Cortex of kidney (tissue), 1 donor: ENCODE data around the gene FOXO4.

Experiments used
- DNase-seq: peaks from one replicate; lab custom pipeline; 2025; lab: John Stamatoyannopoulos, UW

The FOXO4 gene

DNA sequence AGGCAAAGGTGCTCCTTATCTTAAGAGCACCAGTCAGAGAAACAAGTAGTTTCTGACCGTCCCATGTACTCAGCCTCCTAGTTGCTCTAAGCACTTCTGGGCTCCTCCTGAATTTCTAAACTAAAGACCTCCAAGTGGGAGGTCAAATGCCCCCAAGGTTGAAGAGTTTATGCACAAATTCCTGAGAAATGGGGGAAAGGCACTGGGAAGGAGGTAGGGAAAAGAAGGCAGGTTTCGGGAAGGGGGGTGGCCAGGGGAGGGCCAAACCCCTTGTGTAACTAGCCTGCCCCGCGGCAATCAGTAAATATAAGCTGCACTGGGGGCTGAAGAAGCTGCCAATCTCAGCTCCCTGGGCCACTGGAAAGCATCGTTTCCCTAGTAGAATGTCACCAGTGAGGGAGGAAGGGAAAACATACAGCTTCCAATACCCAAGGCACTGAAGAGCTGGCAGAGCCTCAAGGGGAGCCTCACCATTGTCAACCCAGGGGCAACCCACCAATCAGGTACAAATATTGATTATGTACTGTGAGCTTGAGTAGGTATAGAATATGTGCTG, 3.4 kb downstream of the FOXO4 start:
- DNase-seq, result no peak

DNA sequence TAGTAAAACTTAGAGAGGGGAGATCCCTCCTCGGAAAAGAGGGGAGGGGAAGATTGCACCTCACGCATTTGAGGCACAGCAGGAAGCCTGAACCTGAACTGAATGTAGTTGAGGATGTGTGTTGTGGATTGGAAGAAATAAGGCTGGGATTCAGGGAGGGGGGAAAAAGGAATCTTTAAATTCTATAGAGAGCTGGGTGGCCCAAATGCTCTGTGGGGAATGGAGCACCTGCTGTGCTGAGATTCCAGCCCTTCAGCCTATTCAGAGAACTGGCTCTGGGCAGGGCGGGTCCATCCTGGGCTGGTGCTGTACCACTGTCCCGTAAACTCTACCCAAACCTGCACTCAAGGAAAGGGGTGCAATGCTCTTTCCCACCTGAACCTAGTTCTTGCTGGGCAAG, 4.1 kb downstream of the FOXO4 start:
- no peak for DNase-seq

DNA sequence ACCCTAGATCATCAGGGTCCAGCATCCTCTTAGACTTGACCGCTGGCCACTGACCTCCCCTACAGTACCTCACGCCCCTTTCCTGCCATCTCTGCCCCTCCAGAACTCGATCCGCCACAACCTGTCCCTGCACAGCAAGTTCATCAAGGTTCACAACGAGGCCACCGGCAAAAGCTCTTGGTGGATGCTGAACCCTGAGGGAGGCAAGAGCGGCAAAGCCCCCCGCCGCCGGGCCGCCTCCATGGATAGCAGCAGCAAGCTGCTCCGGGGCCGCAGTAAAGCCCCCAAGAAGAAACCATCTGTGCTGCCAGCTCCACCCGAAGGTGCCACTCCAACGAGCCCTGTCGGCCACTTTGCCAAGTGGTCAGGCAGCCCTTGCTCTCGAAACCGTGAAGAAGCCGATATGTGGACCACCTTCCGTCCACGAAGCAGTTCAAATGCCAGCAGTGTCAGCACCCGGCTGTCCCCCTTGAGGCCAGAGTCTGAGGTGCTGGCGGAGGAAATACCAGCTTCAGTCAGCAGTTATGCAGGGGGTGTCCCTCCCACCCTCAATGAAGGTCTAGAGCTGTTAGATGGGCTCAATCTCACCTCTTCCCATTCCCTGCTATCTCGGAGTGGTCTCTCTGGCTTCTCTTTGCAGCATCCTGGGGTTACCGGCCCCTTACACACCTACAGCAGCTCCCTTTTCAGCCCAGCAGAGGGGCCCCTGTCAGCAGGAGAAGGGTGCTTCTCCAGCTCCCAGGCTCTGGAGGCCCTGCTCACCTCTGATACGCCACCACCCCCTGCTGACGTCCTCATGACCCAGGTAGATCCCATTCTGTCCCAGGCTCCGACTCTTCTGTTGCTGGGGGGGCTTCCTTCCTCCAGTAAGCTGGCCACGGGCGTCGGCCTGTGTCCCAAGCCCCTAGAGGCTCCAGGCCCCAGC, 5.2 kb downstream of the FOXO4 start:
- no peak for DNase-seq

DNA sequence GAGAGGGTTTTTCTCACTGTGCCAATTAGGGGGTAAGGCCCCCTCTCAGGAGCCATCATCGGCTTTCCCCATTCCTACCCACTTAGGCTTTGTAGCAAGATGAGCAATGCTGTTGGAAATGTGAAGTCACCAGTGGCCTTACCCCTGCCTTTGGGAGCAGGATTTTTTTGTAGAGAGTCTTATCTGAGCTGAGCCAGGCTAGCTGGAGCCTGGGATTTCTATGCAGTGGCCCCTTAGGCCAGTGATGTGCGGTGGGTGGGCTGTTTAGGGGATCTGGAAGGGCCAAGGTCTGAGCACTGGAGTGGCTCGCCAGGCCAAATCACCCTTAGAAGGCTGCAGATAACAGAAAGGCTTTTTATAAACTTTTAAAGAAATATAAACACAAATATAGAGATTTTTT, 6.6 kb downstream of the FOXO4 start:
- DNase-seq, result no peak

DNA sequence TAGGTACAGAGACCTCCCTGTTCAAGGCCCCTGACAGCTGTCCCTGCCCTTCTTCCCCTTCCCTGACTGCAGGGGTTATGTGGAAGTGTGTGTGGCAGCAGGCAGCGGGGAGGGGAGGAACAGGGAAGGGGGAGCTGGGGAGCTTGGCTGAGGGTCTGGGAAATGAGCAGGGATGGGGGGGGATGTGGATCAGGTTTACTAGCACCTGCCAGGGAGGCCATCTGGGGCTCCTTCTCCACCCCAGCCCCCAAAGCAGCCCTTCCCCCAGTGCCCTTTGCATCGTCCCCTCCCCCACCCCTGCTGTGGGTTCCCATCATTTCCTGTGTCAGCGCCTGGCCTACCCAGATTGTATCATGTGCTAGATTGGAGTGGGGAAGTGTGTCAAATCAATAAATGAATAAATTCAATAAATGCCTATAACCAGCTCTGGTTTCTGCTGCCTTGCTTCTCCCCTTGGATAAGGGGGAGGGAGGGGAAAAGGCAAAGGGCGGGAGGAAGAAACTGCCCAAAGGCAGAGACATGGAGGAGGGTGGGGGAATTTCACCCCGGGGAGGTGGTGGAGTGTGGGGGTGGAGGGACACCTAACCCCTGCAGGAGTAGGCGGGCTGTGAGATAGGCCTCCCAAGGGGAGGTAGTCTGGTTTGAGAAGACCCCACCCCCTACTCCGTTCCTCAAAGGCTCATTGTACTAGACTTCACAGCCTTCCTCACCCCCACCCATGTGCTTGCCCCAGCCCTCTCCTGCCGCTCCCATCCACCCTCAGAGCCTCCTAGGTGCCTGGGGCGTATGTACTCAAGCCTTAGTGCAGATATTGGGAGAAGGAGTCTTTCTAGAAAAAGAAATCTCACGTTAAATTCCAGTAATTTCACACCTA, 7.7 kb downstream of the FOXO4 start:
- no peak for DNase-seq

DNA sequence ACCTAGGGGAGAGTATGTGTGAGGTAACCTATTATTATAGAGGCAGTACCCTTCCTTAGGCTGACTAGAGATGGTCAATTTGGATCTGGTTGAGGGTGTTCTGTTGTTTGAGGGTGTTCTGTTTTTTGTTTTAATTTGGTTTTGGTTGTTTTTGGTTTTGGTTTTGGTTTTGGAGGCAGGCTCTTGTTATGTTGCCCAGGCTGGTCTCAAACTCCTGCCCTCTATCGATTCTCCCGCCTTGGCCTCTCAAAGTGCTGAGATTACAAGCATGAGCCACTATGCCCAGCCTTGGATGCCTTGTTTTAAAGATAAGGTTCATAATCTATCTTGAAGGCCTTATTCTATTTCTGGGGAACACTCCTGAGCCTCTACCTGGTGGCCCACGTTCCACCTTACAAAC, 10.0 kb downstream of the FOXO4 start:
- DNase-seq, result no peak

DNA sequence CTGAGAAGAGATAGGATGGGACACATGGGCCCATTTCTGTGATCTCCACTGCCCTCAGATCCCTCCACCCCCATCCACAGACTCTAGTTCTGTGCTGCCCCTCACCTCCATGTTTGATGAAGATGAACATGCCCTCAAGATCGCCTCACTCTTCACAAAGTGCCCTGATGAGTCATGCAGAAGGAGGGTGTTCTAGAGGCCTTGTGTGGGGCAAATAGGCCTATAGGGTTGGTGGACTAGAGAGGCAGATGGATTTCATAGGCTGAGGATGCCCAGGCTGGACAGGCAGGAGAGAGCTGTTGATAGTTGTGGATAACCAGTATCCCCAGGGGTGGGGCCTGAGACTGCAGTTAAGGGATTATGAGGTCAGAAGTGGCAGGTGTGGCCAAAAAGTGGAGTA, 10.8 kb downstream of the FOXO4 start, which contains the start of gene CXorf65:
CXorf65 (minus strand) TSS at position 314 of the 400 bp plus-strand sequence; CDS start at position 130, 184 bp downstream.
- DNase-seq, result no peak

DNA sequence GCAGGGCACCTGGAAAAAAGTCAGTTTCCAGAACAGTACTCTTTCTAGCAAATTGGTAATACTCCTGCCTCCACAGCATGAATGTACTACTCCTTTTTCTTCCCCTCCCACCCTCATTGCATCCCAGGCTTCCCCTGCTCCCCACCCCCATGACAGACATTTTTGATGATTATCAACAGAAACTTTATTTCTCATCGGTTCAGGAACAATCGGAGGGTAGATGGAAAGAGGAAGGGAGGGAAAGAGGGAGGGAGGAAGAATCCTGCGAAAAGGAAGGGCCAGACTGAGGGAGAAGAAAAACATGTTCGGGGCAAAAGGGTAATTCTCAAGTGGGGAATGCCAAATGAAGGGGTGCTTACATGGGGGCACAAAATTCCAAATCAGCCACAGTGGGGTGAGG, 11.6 kb downstream of the FOXO4 start:
- DNase-seq, result no peak

DNA sequence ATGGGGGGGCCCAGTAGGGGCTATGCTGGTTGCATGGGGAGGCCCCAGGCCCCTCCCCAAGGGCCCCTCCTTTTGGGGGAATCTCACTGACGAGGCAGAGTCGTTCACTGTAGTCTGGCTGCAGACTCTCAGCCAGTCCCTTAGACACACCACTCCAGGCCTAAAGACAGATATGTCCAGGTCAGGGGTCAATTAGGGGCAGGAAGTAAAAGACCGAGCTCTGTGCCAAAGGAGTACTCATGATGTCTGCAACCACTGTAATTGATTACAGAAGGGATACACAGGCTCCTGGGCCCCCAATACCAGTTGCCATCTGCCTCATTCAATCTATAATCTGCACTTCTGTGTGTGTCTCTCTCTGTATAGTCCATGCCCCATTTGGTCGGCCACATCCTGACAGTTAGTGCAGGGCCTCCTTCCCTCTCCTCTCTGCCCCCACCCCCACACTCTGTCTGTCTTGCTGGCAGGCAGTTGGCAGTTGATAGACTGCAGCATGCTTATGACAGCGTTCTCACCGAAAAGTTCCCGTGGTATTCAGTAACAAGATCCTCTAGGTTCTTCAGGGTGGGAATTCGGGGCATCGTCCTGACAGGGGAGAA, 12.2 kb downstream of the FOXO4 start:
- DNase-seq, result no peak

DNA sequence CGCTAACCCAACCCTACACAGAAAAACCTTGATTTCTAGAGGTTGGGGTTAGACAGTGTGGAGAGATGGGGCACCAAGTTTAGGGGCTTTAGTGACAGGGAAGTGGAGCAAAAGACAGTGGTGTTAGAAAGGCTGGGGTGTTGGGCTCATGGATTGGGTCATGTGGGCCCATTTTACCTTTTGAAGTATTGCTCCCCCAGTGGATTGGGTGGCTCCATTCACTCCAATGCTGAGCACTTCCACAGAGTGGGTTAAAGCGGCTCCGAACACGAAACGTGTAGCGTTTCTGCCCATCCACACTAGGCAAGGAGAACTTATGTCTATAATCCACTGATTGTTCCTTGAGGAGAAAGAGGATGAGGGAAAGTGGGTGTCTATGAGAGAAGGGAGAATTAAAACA, 13.4 kb downstream of the FOXO4 start:
- DNase-seq, result no peak

DNA sequence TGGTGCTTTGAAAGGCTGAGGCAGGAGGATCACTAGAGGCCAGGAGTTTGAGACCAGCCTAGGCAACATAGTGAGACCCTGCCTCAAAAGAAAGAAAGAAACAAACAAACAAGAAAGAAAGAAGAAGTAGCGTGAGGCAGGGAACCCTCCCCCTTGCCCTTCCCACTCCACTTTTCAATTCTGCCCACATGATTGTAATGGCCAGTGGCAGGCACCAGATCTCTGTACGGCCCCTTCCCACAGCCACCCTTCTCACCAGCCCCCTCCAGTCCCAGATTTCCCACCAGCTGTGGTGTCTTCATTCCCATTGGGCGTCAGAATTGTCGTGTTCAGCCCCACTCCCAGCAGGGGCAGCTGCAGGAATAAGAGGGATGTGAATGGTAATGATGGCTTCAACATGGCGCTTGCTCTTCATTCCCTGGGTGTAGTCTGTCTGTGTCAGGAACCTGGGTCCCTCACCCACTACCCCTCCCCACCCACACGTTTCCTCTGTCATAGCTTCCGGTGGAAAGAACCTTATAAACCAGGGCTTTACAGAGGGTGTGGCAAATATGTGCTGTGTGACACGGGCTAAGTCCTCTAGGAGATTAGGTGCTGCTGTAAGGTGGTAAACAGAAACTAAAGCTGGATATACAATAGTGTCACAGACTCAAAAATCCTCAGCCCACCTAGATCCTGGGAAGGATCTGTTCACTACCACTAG, 15.6 kb downstream of the FOXO4 start, which contains the start of gene IL2RG:
IL2RG (minus strand) TSS at position 437 of the 703 bp plus-strand sequence; CDS start at position 399, 38 bp downstream.
- DNase-seq, result no peak

DNA sequence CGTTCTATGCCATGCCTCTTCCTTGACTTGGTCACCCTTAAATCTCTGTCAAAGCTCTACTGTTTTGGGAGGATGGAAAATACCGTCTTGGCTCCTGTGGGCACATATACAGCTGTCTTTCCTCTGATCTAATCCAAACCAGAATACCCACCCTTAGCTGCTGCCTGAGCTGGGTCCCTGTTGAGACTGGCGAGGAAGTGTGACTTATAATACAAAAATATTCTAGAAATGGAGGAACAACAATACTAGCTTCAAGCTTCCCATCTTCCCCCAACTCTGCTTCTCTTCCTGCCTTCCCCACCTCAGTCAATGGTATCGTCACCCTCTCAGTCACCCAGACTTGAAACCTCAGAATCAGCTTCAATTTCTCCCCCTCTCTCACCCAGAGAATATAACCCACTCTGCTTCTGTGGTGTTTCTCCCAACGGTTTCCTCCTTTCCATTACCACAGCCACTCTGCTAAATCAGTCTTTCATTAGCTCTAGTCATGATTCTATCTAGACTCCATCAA, 16.3 kb downstream of the FOXO4 start:
- DNase-seq, result no peak

DNA sequence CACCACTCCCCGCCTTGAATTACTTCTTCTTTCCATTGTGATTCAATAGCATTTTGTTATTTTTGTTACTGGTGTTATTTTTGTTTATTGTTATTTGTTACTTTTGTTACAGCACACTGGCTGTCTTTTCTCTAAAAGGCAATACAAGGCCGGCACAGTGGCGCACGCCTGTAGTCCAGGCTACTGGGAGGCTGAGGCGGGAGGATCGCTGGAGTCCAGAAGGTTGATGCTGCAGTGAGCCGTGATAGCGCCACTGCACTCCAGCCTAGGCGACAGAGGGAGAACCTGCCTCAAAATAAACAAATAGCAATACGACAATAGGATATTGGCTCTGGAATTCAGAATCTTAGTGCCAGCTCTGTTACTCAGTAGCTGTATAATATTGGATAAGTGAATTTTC, 21.7 kb downstream of the FOXO4 start:
- DNase-seq, result no peak

DNA sequence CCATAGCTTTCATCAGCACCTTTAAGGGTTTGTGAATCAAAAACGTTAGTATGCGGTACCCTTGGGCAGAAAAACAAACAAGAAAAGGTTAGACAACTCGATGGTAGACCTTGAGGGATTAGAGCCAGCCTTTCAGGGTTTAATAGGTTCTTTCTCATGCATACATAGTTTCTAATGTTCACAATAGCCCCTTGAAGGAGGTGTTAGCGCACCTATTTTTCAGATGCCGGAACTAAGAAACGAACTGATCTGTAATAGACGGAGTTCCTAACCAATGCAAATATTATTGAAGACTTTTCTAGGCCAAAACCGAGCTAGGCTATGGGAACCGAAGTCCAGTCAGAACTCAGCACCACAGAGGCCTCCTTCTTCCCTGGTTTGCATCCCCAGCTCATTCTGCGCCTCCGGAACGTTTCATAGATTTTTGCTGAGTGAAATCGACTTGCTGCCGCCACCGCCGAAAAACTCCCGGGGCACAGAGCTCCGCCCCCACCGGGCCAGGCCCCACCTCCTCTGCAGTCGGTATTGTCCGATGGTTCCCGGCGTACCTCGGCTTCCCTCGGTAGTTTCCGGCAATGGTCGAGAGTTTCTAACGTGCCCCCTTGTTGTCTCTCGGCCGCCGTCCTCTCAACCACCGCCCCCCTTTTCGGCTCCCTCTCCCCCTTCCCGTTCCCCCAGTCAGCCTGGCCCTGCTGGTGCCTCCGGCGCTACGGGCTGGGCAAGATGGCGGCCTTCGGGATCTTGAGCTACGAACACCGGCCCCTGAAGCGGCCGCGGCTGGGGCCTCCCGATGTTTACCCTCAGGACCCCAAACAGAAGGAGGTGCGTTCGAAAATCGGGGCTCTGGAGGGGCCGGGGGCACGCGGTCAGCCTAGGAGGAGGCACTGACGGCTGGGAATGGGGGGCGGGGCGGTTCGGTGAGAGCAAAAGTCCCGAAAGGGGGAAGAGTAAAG, 22.7 kb downstream of the FOXO4 start, which contains the start of gene MED12:
MED12 (plus strand) TSS at position 565 of the 953 bp plus-strand sequence; CDS start at position 724, 159 bp downstream.
- no peak for DNase-seq

DNA sequence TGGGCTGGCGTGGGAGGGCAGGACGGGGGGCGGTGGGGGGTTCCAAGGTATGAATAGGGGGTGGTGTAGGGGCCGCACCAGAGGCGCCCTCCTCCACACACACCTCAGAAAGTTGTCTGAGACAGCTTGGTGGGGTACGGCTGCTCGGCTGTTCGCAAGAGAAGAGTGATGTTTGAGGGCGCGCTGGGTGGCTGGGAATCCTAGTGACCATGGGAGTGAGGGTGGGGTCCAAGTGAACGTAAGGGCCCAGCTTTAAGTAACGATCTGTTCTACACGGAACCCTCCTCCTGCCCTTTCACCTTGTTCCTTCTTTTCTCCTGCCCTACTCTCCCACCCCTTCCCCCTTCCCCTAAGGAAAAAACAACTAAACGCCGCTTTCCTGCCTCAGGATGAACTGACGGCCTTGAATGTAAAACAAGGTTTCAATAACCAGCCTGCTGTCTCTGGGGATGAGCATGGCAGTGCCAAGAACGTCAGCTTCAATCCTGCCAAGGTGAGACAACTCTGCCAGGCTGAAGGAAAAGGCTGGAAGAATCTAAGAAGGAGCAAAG, 23.4 kb downstream of the FOXO4 start:
- DNase-seq, result no peak

DNA sequence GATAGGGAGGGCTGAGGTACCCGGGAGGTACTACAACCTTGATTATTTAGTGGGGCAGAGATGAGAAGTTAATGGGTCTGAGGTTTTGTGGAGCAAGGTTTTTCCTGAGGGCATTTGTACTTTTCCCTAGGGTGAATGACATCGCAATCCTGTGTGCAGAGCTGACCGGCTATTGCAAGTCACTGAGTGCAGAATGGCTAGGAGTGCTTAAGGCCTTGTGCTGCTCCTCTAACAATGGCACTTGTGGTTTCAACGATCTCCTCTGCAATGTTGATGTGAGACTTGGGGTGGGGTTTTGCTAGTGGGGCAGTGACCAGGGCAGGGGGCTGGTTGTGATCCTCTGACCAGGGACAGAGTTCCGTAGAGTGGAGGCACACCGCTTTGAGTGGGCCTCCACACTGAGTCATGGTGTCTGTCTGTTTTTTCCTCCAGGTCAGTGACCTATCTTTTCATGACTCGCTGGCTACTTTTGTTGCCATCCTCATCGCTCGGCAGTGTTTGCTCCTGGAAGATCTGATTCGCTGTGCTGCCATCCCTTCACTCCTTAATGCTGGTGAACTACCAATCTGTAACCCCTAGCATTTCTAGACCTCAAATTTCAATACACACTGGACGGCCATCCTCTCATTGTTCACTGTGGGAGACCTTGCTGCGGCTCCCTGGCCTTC, 32.6 kb downstream of the FOXO4 start:
- no peak for DNase-seq

DNA sequence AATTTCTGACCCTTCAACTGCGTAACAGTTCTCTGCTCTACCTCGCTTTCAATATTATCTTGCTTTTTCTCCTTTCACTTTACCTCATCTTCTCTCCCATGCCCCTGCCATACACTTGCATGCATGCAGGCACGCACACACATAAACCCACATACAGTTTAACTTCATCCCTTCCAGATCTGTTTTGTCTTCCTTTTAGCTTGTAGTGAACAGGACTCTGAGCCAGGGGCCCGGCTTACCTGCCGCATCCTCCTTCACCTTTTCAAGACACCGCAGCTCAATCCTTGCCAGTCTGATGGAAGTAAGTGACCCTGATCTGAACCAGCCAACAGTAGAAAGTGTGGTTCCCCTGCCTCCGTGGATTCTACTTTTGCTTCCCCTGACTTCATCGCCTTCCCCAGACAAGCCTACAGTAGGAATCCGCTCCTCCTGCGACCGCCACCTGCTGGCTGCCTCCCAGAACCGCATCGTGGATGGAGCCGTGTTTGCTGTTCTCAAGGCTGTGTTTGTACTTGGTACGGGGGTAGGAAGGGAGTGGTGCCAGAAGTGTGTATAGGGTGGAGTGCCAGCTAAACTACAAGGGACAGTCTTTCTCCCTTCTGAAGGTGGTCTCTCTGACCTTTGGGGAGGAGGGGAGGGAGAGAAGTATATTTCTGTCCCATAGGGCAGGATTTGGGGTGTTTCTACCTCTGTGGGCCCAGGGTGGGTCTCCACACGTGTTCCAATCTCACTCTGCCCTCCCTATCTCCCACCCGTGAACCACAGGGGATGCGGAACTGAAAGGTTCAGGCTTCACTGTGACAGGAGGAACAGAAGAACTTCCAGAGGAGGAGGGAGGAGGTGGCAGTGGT, 33.5 kb downstream of the FOXO4 start:
- DNase-seq, result no peak

DNA sequence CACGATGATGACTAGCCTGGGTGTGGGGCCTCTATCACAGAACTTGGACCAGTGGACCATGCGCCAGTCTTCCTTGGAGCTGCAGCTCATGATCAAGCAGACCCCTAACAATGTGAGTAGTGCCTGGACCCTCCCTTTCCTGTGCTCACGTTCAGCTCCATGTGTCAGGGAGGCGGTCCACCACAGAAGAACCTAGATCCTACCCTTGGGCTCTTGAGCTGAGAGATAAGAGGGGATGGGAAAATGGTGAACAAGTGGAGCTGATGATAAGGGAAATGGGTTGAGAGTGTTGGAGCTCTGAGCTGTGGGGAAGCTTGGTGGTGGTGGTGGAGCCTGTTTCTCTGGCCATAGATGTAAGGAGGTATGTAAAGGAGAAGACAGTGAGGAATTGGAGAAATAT, 35.9 kb downstream of the FOXO4 start:
- no peak for DNase-seq
